Suprapubic skin (tissue), 4 donors: ENCODE measurements around the gene KSR1. TPM values are rescaled to one million over a fixed set of nuclear protein-coding genes. Genes with fewer than 3 reads are reported as not detected.
"Not testable (repeated sequence)": the region's sequence is repeated elsewhere in the genome, so short reads cannot be mapped to it uniquely, and the experiment has no call there.

Source experiments
- DNase-seq, 2 donors: peaks; one replicate each; pipeline ENCODE4 v3.0.0-alpha.2; 2019; ENCODE audit warnings: low spot score in 2 of 2
- H3K27ac ChIP-seq: fragments of 200-600 bp; sonication (generic); one replicate; pipeline ENCODE4 v1.5.1; 2019
- H3K27me3 ChIP-seq: fragments of 200-600 bp; sonication (generic); one replicate; pipeline ENCODE4 v1.5.1; 2019
- H3K36me3 ChIP-seq: fragments of 200-600 bp; sonication (generic); one replicate; pipeline ENCODE4 v1.5.1; 2019
- H3K4me1 ChIP-seq: fragments of 200-600 bp; sonication (generic); one replicate; pipeline ENCODE4 v1.5.1; 2019
- H3K4me3 ChIP-seq: fragments of 200-600 bp; sonication (generic); one replicate; pipeline ENCODE4 v1.5.1; 2019; ENCODE audit warnings: mild to moderate bottlenecking
- H3K9me3 ChIP-seq: fragments of 200-600 bp; sonication (generic); one replicate; pipeline ENCODE4 v1.5.1; 2019
- CTCF ChIP-seq, 2 donors: fragments of 200-600 bp in 1 of 2; fragments of 450-650 bp in 1 of 2; sonication (generic) in 1 of 2; IDR thresholded peaks; one replicate each; pipeline ENCODE4 v1.5.1; 2016 to 2019; ENCODE audit warnings: antibody characterized with exemption in 2 of 2, mild to moderate bottlenecking in 1 of 2, moderate library complexity in 1 of 2
- EP300 ChIP-seq: sonication (generic); formaldehyde crosslinking; IDR thresholded peaks from one replicate; pipeline ENCODE4 v1.6.1; 2017; ENCODE audit warnings: antibody characterized with exemption
- POLR2A ChIP-seq, 2 donors: fragments of 450-650 bp; IDR thresholded peaks; one replicate each; pipeline ENCODE4 v1.6.1; 2017; ENCODE audit warnings: antibody characterized with exemption in 2 of 2, mild to moderate bottlenecking in 2 of 2, moderate library complexity in 2 of 2
- POLR2AphosphoS5 ChIP-seq, 3 donors: sonication (generic); formaldehyde crosslinking; IDR thresholded peaks; one replicate each; pipeline ENCODE4 v1.6.1; 2017; ENCODE audit warnings: antibody characterized with exemption in 3 of 3
- WGBS: methylation state at CpG from one replicate; pipeline ENCODE4 v1.1.5; 2018; 5-methylcytosine and 5-hydroxymethylcytosine counted together
- total RNA-seq, 4 donors: library from RNA; depleted of rRNA; stranded (reverse); fragments of >200 nt; gene quantifications; one replicate each; pipeline ENCODE4 v1.1.0, GENCODE V29; 2016

KSR1 gene
- total RNA-seq, 4 donors from 2014 or later = 38.1 to 54.0 (median 49.5) TPM

- Histone ChIP-seq H3K4me3 (no peak overlapping the region), H3K36me3 (no peaks in the 10 kb centered on the region), H3K27ac (no peak overlapping the region), H3K9me3 (no peaks in the 10 kb centered on the region), H3K27me3 (no peaks in the 10 kb centered on the region), H3K4me1 (no peaks in the 10 kb centered on the region)
- no peak for TF ChIP-seq POLR2A (IDR thresholded peaks at IDR 0.05)
- no peak for TF ChIP-seq EP300
- TF ChIP-seq POLR2AphosphoS5 (IDR thresholded peaks at IDR 0.05) = no peak
- TF ChIP-seq CTCF (IDR thresholded peaks at IDR 0.05) = no peak
- no peak for DNase-seq
- WGBS = 57% methylated on average over 3 of the region's 3 CpGs
These were observed 204.2 kb downstream of the KSR1 start for GRCh38 chr17:27660436-27660835.

GRCh38 chr17:27663936-27664605, 207.8 kb downstream of the KSR1 start:
- Histone ChIP-seq H3K27ac (no peak overlapping the region), H3K27me3 (no peaks in the 10 kb centered on the region), H3K36me3 (no peaks in the 10 kb centered on the region), H3K4me1 (no peaks in the 10 kb centered on the region), H3K9me3 (no peaks in the 10 kb centered on the region), H3K4me3 (no peak overlapping the region)
- 95% methylated on average over 7 of the region's 8 CpGs for WGBS
- TF ChIP-seq EP300 = no peak
- no peak for TF ChIP-seq CTCF (IDR thresholded peaks at IDR 0.05)
- no peak for TF ChIP-seq POLR2A (IDR thresholded peaks at IDR 0.05)
- no peak for TF ChIP-seq POLR2AphosphoS5 (IDR thresholded peaks at IDR 0.05)
- no peak for DNase-seq

GRCh38 chr17:27664606-27664965, 208.3 kb downstream of the KSR1 start:
- H3K4me3 ChIP-seq = no peak overlapping the region
- H3K4me1 ChIP-seq = no peaks in the 10 kb centered on the region
- H3K27me3 ChIP-seq = no peaks in the 10 kb centered on the region
- DNase-seq = no peak
- no peaks in the 10 kb centered on the region for H3K36me3 ChIP-seq
- no peak overlapping the region for H3K27ac ChIP-seq
- H3K9me3 ChIP-seq = no peaks in the 10 kb centered on the region
- no peak for TF ChIP-seq POLR2A (IDR thresholded peaks at IDR 0.05)
- no peak for TF ChIP-seq EP300
- TF ChIP-seq CTCF (IDR thresholded peaks at IDR 0.05) = no peak
- no peak for TF ChIP-seq POLR2AphosphoS5 (IDR thresholded peaks at IDR 0.05)
- WGBS = 89% methylated on average over 2 of the region's 2 CpGs

GRCh38 chr17:27665549-27665948, 209.3 kb downstream of the KSR1 start:
- no peak for TF ChIP-seq EP300
- no peak for TF ChIP-seq POLR2A (IDR thresholded peaks at IDR 0.05)
- no peak for TF ChIP-seq CTCF (IDR thresholded peaks at IDR 0.05)
- TF ChIP-seq POLR2AphosphoS5 (IDR thresholded peaks at IDR 0.05) = no peak
- H3K36me3 ChIP-seq = no peaks in the 10 kb centered on the region
- WGBS = 86% methylated on average over 4 of the region's 4 CpGs

GRCh38 chr17:27666270-27666669, 210.0 kb downstream of the KSR1 start:
- H3K27ac ChIP-seq, H3K9me3 ChIP-seq, H3K4me1 ChIP-seq, H3K27me3 ChIP-seq, H3K36me3 ChIP-seq, DNase-seq, H3K4me3 ChIP-seq: not testable (repeated sequence)
- 68% methylated on average over 4 of the region's 6 CpGs for WGBS

More at GRCh38 chr17:27665549-27665948, 209.3 kb downstream of the KSR1 start:
- Histone ChIP-seq H3K27me3 (no peaks in the 10 kb centered on the region), H3K27ac (no peak overlapping the region), H3K4me3 (no peak overlapping the region), H3K9me3 (no peaks in the 10 kb centered on the region), H3K4me1 (no peaks in the 10 kb centered on the region)
- DNase-seq = no peak
